A549 (cell line): ENCODE measurements around the gene KBTBD6. TPM values are rescaled to one million over a fixed set of nuclear protein-coding genes. Genes with fewer than 3 reads are reported as not detected.
A peak's percentile ranks its signal among the peaks of the same experiment; 100 is the strongest.
"Not testable (repeated sequence)": the region's sequence is repeated elsewhere in the genome, so short reads cannot be mapped to it uniquely, and the experiment has no call there.

Experiments used
- ATAC-seq, 2 experiments: fragments of 200-7000 bp in 1 of 2; fragments of >200 bp in 1 of 2; cut with Nextera tagmentation in 1 of 2; cut with Tn5 transposase in 1 of 2; 3 replicates each; pipeline versions ENCODE4 v1.8.0 to v1.9.1; 2018 to 2020; ENCODE audit warnings: mild to moderate bottlenecking in 1 of 2, moderate library complexity in 1 of 2
- CTCF ChIA-PET: fragments of 300-600 bp; sonication (Branson Sonifier 250); formaldehyde crosslinking; extraction: SDS; loops from one replicate; lab custom pipeline; 2021; ENCODE audit warnings: antibody characterized with exemption, inconsistent platforms; lab: Yijun Ruan, JAX
- POLR2A ChIA-PET: fragments of 350-600 bp; formaldehyde crosslinking; extraction: SDS; loops from one replicate; lab custom pipeline; 2021; ENCODE audit warnings: antibody characterized with exemption, inconsistent platforms; lab: Yijun Ruan, JAX
- DNase-seq, 2 experiments: peaks; one replicate each; pipeline versions ENCODE4 v3.0.0 to v3.0.0-alpha.2; 2011 to 2016; ENCODE audit warnings: low read depth in 1 of 2, low spot score in 1 of 2
- FAIRE-seq: peaks from 2 replicates; lab custom pipeline; 2011; peaks lifted over from hg19 to GRCh38; lab: Jason Lieb, UNC
- H3K27ac ChIP-seq, 2 experiments: fragments of >200 bp; sonication (Bioruptor Twin); formaldehyde crosslinking; 3 replicates each; pipeline ENCODE4 v1.5.1; 2016 to 2017
- H3K4me1 ChIP-seq: fragments of >200 bp; sonication (Bioruptor Twin); formaldehyde crosslinking; 3 replicates; pipeline ENCODE4 v1.6.1; 2016
- H3K4me2 ChIP-seq: fragments of >200 bp; sonication (Bioruptor Twin); formaldehyde crosslinking; 3 replicates; pipeline ENCODE4 v1.6.1; 2016
- H3K4me3 ChIP-seq: fragments of >200 bp; sonication (Bioruptor Twin); formaldehyde crosslinking; 3 replicates; pipeline ENCODE4 v1.5.1; 2016
- H3K9me3 ChIP-seq: fragments of >200 bp; sonication (Bioruptor Twin); formaldehyde crosslinking; 3 replicates; pipeline ENCODE4 v1.6.1; 2016
- BCL3 ChIP-seq: fragments of >200 bp; sonication (Bioruptor Twin); formaldehyde crosslinking; IDR thresholded peaks from 3 replicates; pipeline ENCODE4 v1.6.1; 2016
- BHLHE40 ChIP-seq: IDR thresholded peaks from 2 replicates; pipeline ENCODE4 v1.6.1; 2012; ENCODE audit warnings: low read depth, low read length, inconsistent platforms
- CBX2 ChIP-seq: fragments of 200-600 bp; sonication (generic); IDR thresholded peaks from 2 replicates; pipeline ENCODE4 v1.6.1; 2016; ENCODE audit warnings: low read depth, mild to moderate bottlenecking, borderline replicate concordance
- CBX8 ChIP-seq: fragments of 200-600 bp; sonication (generic); IDR thresholded peaks from 2 replicates; pipeline ENCODE4 v1.6.1; 2016
- CHD4 ChIP-seq: fragments of 200-600 bp; sonication (generic); IDR thresholded peaks from 2 replicates; pipeline ENCODE4 v1.6.1; 2016; ENCODE audit warnings: antibody characterized with exemption, mild to moderate bottlenecking, borderline replicate concordance
- EHF ChIP-seq: fragments of 250-450 bp; sonication (Bioruptor Pico); IDR thresholded peaks from 2 replicates; pipeline ENCODE4 v1.5.0; 2020; ENCODE audit warnings: mild to moderate bottlenecking
- EHMT2 ChIP-seq: fragments of 200-600 bp; sonication (generic); IDR thresholded peaks from 2 replicates; pipeline ENCODE4 v1.6.1; 2016; ENCODE audit warnings: antibody characterized with exemption, low read depth, mild to moderate bottlenecking, moderate library complexity
- ELK1 ChIP-seq: fragments of 150-350 bp; IDR thresholded peaks from 2 replicates; pipeline ENCODE4 v1.6.1; 2014; ENCODE audit warnings: low read depth, mild to moderate bottlenecking, low read length
- EP300 ChIP-seq, 2 experiments: fragments of >200 bp; sonication (Bioruptor Twin); formaldehyde crosslinking; IDR thresholded peaks; 2 replicates in 1 of 2; 3 replicates in 1 of 2; pipeline ENCODE4 v1.6.1; 2016 to 2017
- ESRRA ChIP-seq: fragments of 150-350 bp; IDR thresholded peaks from 2 replicates; pipeline ENCODE4 v1.6.1; 2014; ENCODE audit warnings: mild to moderate bottlenecking, low read length, borderline replicate concordance
- FOXS1 ChIP-seq: fragments of 250-450 bp; sonication (Bioruptor Pico); IDR thresholded peaks from 2 replicates; pipeline ENCODE4 v1.5.0; 2020; ENCODE audit warnings: mild to moderate bottlenecking, moderate library complexity
- HDAC2 ChIP-seq: fragments of 200-600 bp; sonication (generic); IDR thresholded peaks from 2 replicates; pipeline ENCODE4 v1.6.1; 2016
- HEYL ChIP-seq: fragments of 250-450 bp; sonication (Bioruptor Pico); IDR thresholded peaks from 2 replicates; pipeline ENCODE4 v1.8.0; 2021; ENCODE audit warnings: mild to moderate bottlenecking, moderate library complexity
- JUN ChIP-seq, 2 experiments: fragments of >200 bp; sonication (Bioruptor Twin); formaldehyde crosslinking; IDR thresholded peaks; 2 replicates in 1 of 2; 3 replicates in 1 of 2; pipeline ENCODE4 v1.6.1; 2016 to 2017
- JUNB ChIP-seq: fragments of >200 bp; sonication (Bioruptor Twin); formaldehyde crosslinking; IDR thresholded peaks from 2 replicates; pipeline ENCODE4 v1.6.1; 2016
- MAFK ChIP-seq: fragments of 450-650 bp; IDR thresholded peaks from 2 replicates; pipeline ENCODE4 v1.6.1; 2014; ENCODE audit not compliant: partially characterized antibody
- MAX ChIP-seq: IDR thresholded peaks from 2 replicates; pipeline ENCODE4 v1.6.1; 2012
- MAZ ChIP-seq: fragments of 150-350 bp; IDR thresholded peaks from 2 replicates; pipeline ENCODE4 v1.6.1; 2014; ENCODE audit warnings: antibody characterized with exemption, low read depth, low read length, borderline replicate concordance
- NFE2L2 ChIP-seq: fragments of 150-350 bp; conservative IDR thresholded peaks from 2 replicates; pipeline ENCODE4 v1.6.1; 2014; ENCODE audit warnings: low read length
- NR3C1 ChIP-seq: fragments of >200 bp; sonication (Bioruptor Twin); formaldehyde crosslinking; IDR thresholded peaks from 3 replicates; pipeline ENCODE4 v1.6.1; 2017
- POLR2A ChIP-seq: IDR thresholded peaks from 2 replicates; pipeline ENCODE4 v1.6.1; 2012; ENCODE audit warnings: mild to moderate bottlenecking, low read length
- POLR2AphosphoS2 ChIP-seq: conservative IDR thresholded peaks from 2 replicates; pipeline ENCODE4 v1.6.1; 2012; ENCODE audit warnings: low read length, improper control_type of control experiment, inconsistent platforms
- RCOR1 ChIP-seq: fragments of 150-350 bp; IDR thresholded peaks from 2 replicates; pipeline ENCODE4 v1.6.1; 2014; ENCODE audit warnings: antibody characterized with exemption, low read length, low read depth
- TFCP2L1 ChIP-seq: fragments of 250-450 bp; sonication (Bioruptor Pico); IDR thresholded peaks from 2 replicates; pipeline ENCODE4 v1.5.0; 2021; ENCODE audit warnings: mild to moderate bottlenecking
- USF2 ChIP-seq: fragments of 450-650 bp; IDR thresholded peaks from 2 replicates; pipeline ENCODE4 v1.6.1; 2014; ENCODE audit warnings: antibody characterized with exemption
- ZSCAN20 ChIP-seq: fragments of 250-450 bp; sonication (Bioruptor Pico); IDR thresholded peaks from 2 replicates; pipeline ENCODE4 v1.8.0; 2022; ENCODE audit warnings: mild to moderate bottlenecking, moderate library complexity
- WGBS: methylation state at CpG from one replicate; pipeline ENCODE4 v1.1.6; 2017; ENCODE audit errors: missing lambda C conversion rate; 5-methylcytosine and 5-hydroxymethylcytosine counted together
- polyA plus RNA-seq, 4 experiments: library from polyadenylated mRNA; depleted of rRNA in 3 of 4; stranded (reverse); fragments of >200 nt; fragmentation: RNase III in 1 of 4; extraction: RNeasy Plus Mini Kit Qiagen cat#74134 plus additional on column Dnase treatment in 1 of 4; gene quantifications; 2 replicates in 3 of 4; 3 replicates in 1 of 4; pipeline ENCODE4 v1.2.3, GENCODE V29; 2011 to 2017

Gene KBTBD6
- polyA plus RNA-seq, 2 of the 4 experiments (the other 2 are of a cell fraction) = 5.0 to 5.3 TPM

- ChIA-PET CTCF (no interaction called here), POLR2A (no interaction called here)
- WGBS = 100% methylated on average over 1 of the region's 7 CpGs
- H3K9me3 ChIP-seq = no peaks in the 10 kb centered on the region
- DNase-seq = no peak
- no peak overlapping the region for H3K27ac ChIP-seq
- FAIRE-seq = no peak
- H3K4me2 ChIP-seq = no peak overlapping the region
- no peaks in the 10 kb centered on the region for H3K4me1 ChIP-seq
- TF ChIP-seq HDAC2 = no peak
- TF ChIP-seq NFE2L2 = no peak
- no peak for TF ChIP-seq CHD4
- no peak for TF ChIP-seq MAX
- TF ChIP-seq ELK1 = no peak
- no peak overlapping the region for H3K4me3 ChIP-seq
- peak in 1 of 2 experiments; percentile 46; a peak in 2 of 6 replicates for ATAC-seq
Observed at GRCh38 chr13:41107584-41108014, 25.0 kb downstream of the KBTBD6 start.

GRCh38 chr13:41107104-41107571, 25.5 kb downstream of the KBTBD6 start:
- Histone ChIP-seq H3K4me3 (no peak overlapping the region), H3K27ac (no peak overlapping the region), H3K4me2 (no peak overlapping the region), H3K9me3 (no peaks in the 10 kb centered on the region), H3K4me1 (no peaks in the 10 kb centered on the region)
- FAIRE-seq (no peak), ATAC-seq (no peak), DNase-seq (no peak)
- ChIA-PET POLR2A (no interaction called here), CTCF (no interaction called here)
- WGBS = 83% methylated on average over 8 of the region's 15 CpGs
- TF ChIP-seq JUN (IDR thresholded peaks at IDR 0.05) = no peak
- TF ChIP-seq EHMT2 = no peak
- no peak for TF ChIP-seq TFCP2L1 (CRISPR knock-in tag)
- no peak for TF ChIP-seq ELK1
- no peak for TF ChIP-seq MAX
- TF ChIP-seq POLR2A = no peak

GRCh38 chr13:41099986-41100385, 32.6 kb downstream of the KBTBD6 start:
- TF ChIP-seq MAFK (no peak), BHLHE40 (no peak), JUNB (no peak)
- no peaks in the 10 kb centered on the region for H3K9me3 ChIP-seq
- no peak for ATAC-seq
- no peak overlapping the region for H3K4me2 ChIP-seq
- H3K4me3 ChIP-seq = no peak overlapping the region
- no peaks in the 10 kb centered on the region for H3K4me1 ChIP-seq
- no peak for DNase-seq
- FAIRE-seq = no peak
- H3K27ac ChIP-seq = no peak overlapping the region
- POLR2A ChIA-PET = no interaction called here
- CTCF ChIA-PET = no interaction called here

GRCh38 chr13:41098761-41099160, 33.8 kb downstream of the KBTBD6 start:
- Histone ChIP-seq H3K27ac (no peak overlapping the region), H3K4me2 (no peak overlapping the region), H3K4me3 (no peak overlapping the region), H3K4me1 (no peaks in the 10 kb centered on the region), H3K9me3 (no peaks in the 10 kb centered on the region)
- DNase-seq = no peak
- no peak for ATAC-seq
- ChIA-PET POLR2A (no interaction called here), CTCF (no interaction called here)
- WGBS = 100% methylated on average over 1 of the region's 1 CpG
- no peak for FAIRE-seq
- TF ChIP-seq EHF (CRISPR knock-in tag) (no peak), NFE2L2 (no peak), MAFK (no peak), USF2 (no peak), CBX2 (no peak), BHLHE40 (no peak), POLR2AphosphoS2 (no peak), HEYL (CRISPR knock-in tag) (no peak), EP300 (IDR thresholded peaks at IDR 0.05) (no peak), MAZ (no peak), RCOR1 (no peak), ESRRA (no peak), EHMT2 (no peak), CBX8 (no peak), FOXS1 (no peak), NR3C1 (no peak), ZSCAN20 (CRISPR knock-in tag) (no peak), BCL3 (no peak)
- TF ChIP-seq, all 56 proteins: peak for 0

GRCh38 chr13:41095681-41096080, 36.9 kb downstream of the KBTBD6 start:
- DNase-seq, CTCF ChIA-PET, H3K4me2 ChIP-seq, H3K27ac ChIP-seq, H3K4me3 ChIP-seq, FAIRE-seq, POLR2A ChIA-PET, H3K4me1 ChIP-seq, ATAC-seq, H3K9me3 ChIP-seq: not testable (repeated sequence)
- WGBS = 75% methylated on average over 2 of the region's 2 CpGs
